HepG2 (cell line): ENCODE results near the gene PPCDC. TPM values are rescaled to one million over a fixed set of nuclear protein-coding genes. Genes with fewer than 3 reads are reported as not detected.

ENCODE experiments used
- ARID4A ChIP-seq: sonication (generic); formaldehyde crosslinking; IDR thresholded peaks from 2 replicates; pipeline ENCODE4 v1.5.0; 2020; ENCODE audit warnings: mild to moderate bottlenecking, missing genetic modification reagents, borderline replicate concordance
- ELF1 ChIP-seq: sonication (generic); formaldehyde crosslinking; IDR thresholded peaks from 2 replicates; pipeline ENCODE4 v1.4.0; 2020; ENCODE audit warnings: missing genetic modification reagents
- HIC2 ChIP-seq: sonication (generic); formaldehyde crosslinking; IDR thresholded peaks from 2 replicates; pipeline ENCODE4 v1.9.0; 2022; ENCODE audit warnings: low read depth, missing genetic modification reagents
- HMGXB4 ChIP-seq, 2 experiments: sonication (generic) in 1 of 2; formaldehyde crosslinking in 1 of 2; IDR thresholded peaks; 2 replicates each; pipeline versions ENCODE4 v1.4.0 to v1.6.1; 2018 to 2020; ENCODE audit warnings: missing genetic modification reagents in 2 of 2, borderline replicate concordance in 1 of 2, low read depth in 1 of 2, mild to moderate bottlenecking in 1 of 2, missing biosample characterization in 1 of 2
- KLF12 ChIP-seq: sonication (generic); formaldehyde crosslinking; IDR thresholded peaks from 2 replicates; pipeline ENCODE4 v1.4.0; 2020; ENCODE audit warnings: missing genetic modification reagents, borderline replicate concordance
- KMT2A ChIP-seq: sonication (generic); formaldehyde crosslinking; IDR thresholded peaks from 2 replicates; pipeline ENCODE4 v1.4.0; 2020; ENCODE audit warnings: missing genetic modification reagents
- MLXIP ChIP-seq: sonication (generic); formaldehyde crosslinking; IDR thresholded peaks from 2 replicates; pipeline ENCODE4 v1.9.0; 2021; ENCODE audit warnings: missing genetic modification reagents, borderline replicate concordance
- POGK ChIP-seq: sonication (generic); formaldehyde crosslinking; conservative IDR thresholded peaks from 2 replicates; pipeline ENCODE4 v1.8.0; 2022; ENCODE audit warnings: mild to moderate bottlenecking, moderate library complexity, missing genetic modification reagents
- PRMT3 ChIP-seq: sonication (generic); formaldehyde crosslinking; IDR thresholded peaks from 2 replicates; pipeline ENCODE4 v1.8.1; 2022; ENCODE audit warnings: low read depth, mild to moderate bottlenecking, moderate library complexity, missing genetic modification reagents, borderline replicate concordance
- RBM22 ChIP-seq: fragments of 200-400 bp; formaldehyde crosslinking; optimal IDR thresholded peaks from 2 replicates; pipeline ENCODE3; 2017; ENCODE audit warnings: mild to moderate bottlenecking, low read length, moderate library complexity
- SAP130 ChIP-seq: IDR thresholded peaks from 2 replicates; pipeline ENCODE4 v1.6.1; 2016; ENCODE audit warnings: low read depth
- TMF1 ChIP-seq: sonication (generic); formaldehyde crosslinking; IDR thresholded peaks from 2 replicates; pipeline ENCODE4 v1.8.1; 2022; ENCODE audit warnings: low read depth, missing genetic modification reagents
- polyA plus RNA-seq, 8 experiments: library from polyadenylated mRNA; depleted of rRNA in 3 of 8; stranded (reverse) in 7 of 8; unstranded in 1 of 8; fragments of >200 nt; fragmentation: Illumina TruSeq in 4 of 8; extraction: Trizol in 4 of 8; gene quantifications; 2 replicates each; pipeline versions ENCODE4 v1.2.1 to v1.2.3, GENCODE V29; 2011 to 2016; ENCODE audit warnings: low read depth in 4 of 8, missing spikeins in 1 of 8, mixed read lengths in 1 of 8; ENCODE audit not compliant: insufficient read depth in 1 of 8
- total RNA-seq, 5 experiments: library from RNA; depleted of rRNA; stranded (reverse); fragments of >200 nt; fragmentation: Illumina TruSeq; extraction: Trizol; gene quantifications; 2 replicates each; pipeline ENCODE4 v1.2.3, GENCODE V29; 2016; ENCODE audit warnings: low read depth in 1 of 5

The PPCDC gene
- total and polyA plus RNA-seq, 2 of the 13 experiments (the other 11 are each of a cell fraction or from before 2014, with no cell fraction given): 12.3 to 12.8 TPM

- no peak for TF ChIP-seq MLXIP
- TF ChIP-seq PRMT3: no peak
- TF ChIP-seq POGK (CRISPR knock-in tag): no peak
- TF ChIP-seq KMT2A (CRISPR knock-in tag): 0 out of 2 replicates have a peak, but pooled peaks have one; percentile 25
- no peak; the same call in 1 of the 2 replicates for TF ChIP-seq ARID4A (CRISPR knock-in tag)
- no peak for TF ChIP-seq HIC2 (CRISPR knock-in tag)
- TF ChIP-seq ELF1 (CRISPR knock-in tag): no peak
- TF ChIP-seq HMGXB4 (CRISPR knock-in tag; IDR thresholded peaks at IDR 0.05; ENCODE audit: borderline replicate concordance in 1 of 2, low read depth in 1 of 2): peak in 1 of 2 experiments; percentile 50; a peak in 2 of 4 replicates
- TF ChIP-seq TMF1 (CRISPR knock-in tag): no peak
- no peak; the same call in 1 of the 2 replicates for TF ChIP-seq SAP130 (CRISPR knock-in tag)
- TF ChIP-seq KLF12 (CRISPR knock-in tag): no peak
- TF ChIP-seq RBM22: no peak
Observed at GRCh38 chr15:74995779-74996765, 27.3 kb upstream of the PPCDC start (continued).
